ENCODE measurements around the gene RAB4B.
"Not testable (repeated sequence)": the region's sequence is repeated elsewhere in the genome, so short reads cannot be mapped to it uniquely, and the experiment has no call there.

RAB4B gene

GRCh38 chr19:40781140-40781539 lies 3.1 kb downstream of the RAB4B start:
- DNase-seq = no peak

- DNase-seq = no peak
These were observed 5.7 kb downstream of the RAB4B start for GRCh38 chr19:40783711-40784110.

GRCh38 chr19:40784146-40784545 lies 6.1 kb downstream of the RAB4B start:
- not testable (repeated sequence) for DNase-seq

GRCh38 chr19:40785526-40785925 lies 7.5 kb downstream of the RAB4B start:
- DNase-seq = no peak

GRCh38 chr19:40786060-40787037 lies 8.3 kb downstream of the RAB4B start:
- DNase-seq = no peak

- DNase-seq = no peak
These were observed 13.3 kb downstream of the RAB4B start for GRCh38 chr19:40791349-40791748.

GRCh38 chr19:40791996-40792395 lies 13.9 kb downstream of the RAB4B start:
- DNase-seq = no peak

- no peak for DNase-seq
These were observed 19.3 kb downstream of the RAB4B start for GRCh38 chr19:40797166-40797962.

- DNase-seq = peak; percentile 32
These were observed 20.1 kb downstream of the RAB4B start for GRCh38 chr19:40797963-40798682.

- peak; percentile 96 for DNase-seq
These were observed 20.9 kb downstream of the RAB4B start, which contains the start of gene EGLN2 for GRCh38 chr19:40798683-40799557. EGLN2 (plus strand) TSS chr19:40799191; CDS start chr19:40800573, 1,382 bp downstream.

GRCh38 chr19:40799558-40800338 lies 21.7 kb downstream of the RAB4B start:
- DNase-seq = no peak

GRCh38 chr19:40800339-40800996 lies 22.4 kb downstream of the RAB4B start:
- no peak for DNase-seq

- DNase-seq = no peak
These were observed 22.9 kb downstream of the RAB4B start for GRCh38 chr19:40800997-40801377.

- DNase-seq = no peak
These were observed 23.6 kb downstream of the RAB4B start for GRCh38 chr19:40801426-40802299.

- DNase-seq = no peak
These were observed 24.5 kb downstream of the RAB4B start for GRCh38 chr19:40802300-40803169.

GRCh38 chr19:40803170-40803856 lies 25.3 kb downstream of the RAB4B start:
- DNase-seq = no peak

GRCh38 chr19:40803857-40804782 lies 26.1 kb downstream of the RAB4B start:
- no peak for DNase-seq
